OCI-LY3 (cell line): ENCODE data around the gene CNTN5.

Source experiments
- CTCF ChIP-seq: fragments of 200-600, 300-600 bp; sonication (generic); IDR thresholded peaks from 2 replicates; pipeline ENCODE4 v1.5.1; 2014; ENCODE audit warnings: antibody characterized with exemption, low read length, low read depth
- EZH2phosphoT487 ChIP-seq: fragments of 200-600 bp; shearing (Covaris generic); IDR thresholded peaks from 2 replicates; pipeline ENCODE4 v1.6.1; 2018; ENCODE audit warnings: antibody characterized with exemption, mixed run types, low read depth

DNA sequence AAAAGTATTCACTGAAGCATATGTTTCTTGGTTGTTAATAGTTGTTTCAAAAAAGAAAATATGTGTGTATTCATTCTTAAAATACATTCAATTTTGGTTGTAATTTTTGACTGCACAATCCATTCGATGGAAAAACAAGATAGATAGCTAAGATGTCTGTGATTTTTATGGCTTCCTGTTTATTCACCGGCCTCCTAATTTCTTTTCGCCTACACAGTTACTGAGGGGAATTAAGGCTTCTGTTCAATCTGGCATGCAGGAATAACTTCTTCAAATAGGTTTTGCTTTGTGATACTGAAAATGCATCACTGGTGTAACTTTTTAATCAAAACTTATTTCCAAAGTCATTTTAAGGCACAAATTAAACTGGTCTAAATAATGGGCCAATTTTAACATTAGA is 1375.5 kb downstream of the CNTN5 start:
- TF ChIP-seq CTCF (no peak), EZH2phosphoT487 (no peak)
